ENCODE results near the gene ROBO1.
"Not testable (repeated sequence)": the region's sequence is repeated elsewhere in the genome, so short reads cannot be mapped to it uniquely, and the experiment has no call there.

Gene ROBO1

DNA sequence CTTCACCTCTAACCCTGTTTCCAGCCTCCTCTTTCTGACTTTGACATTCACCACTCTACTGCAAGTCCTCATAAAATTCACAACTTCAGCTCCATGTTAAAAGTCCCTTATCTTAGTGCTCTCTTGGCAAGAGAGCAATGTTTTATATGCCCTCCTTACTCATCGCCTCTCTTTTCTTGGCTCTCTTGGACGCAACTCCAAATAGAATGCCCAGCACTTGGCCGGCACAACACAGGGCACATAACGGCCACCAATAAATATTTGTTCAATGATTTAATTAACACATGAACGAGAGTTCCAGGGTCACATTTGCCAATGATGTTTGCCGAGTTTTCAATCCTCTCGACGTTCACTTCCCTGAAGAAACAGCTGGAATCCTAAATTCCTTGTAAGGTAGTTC is 401.4 kb downstream of the ROBO1 start:
- no peak for DNase-seq

DNA sequence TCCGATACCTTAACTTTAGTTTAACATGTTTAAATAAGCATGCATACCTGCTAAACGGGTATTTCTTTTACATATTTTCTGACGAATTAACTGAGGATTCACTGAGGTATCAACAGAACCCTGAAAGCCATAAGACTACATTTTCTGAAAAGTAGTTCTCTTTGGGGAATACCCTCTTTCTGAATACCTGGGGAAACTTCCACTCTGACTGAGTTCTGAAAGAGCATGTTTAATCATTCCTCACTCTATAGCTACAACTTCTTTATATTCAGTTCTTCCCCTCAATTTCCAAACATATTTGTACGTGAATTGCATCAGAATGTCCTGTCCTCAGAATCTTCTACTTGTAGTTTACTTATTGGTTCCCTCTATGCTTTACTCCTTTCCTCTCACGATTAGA is 403.0 kb downstream of the ROBO1 start:
- DNase-seq = no peak

DNA sequence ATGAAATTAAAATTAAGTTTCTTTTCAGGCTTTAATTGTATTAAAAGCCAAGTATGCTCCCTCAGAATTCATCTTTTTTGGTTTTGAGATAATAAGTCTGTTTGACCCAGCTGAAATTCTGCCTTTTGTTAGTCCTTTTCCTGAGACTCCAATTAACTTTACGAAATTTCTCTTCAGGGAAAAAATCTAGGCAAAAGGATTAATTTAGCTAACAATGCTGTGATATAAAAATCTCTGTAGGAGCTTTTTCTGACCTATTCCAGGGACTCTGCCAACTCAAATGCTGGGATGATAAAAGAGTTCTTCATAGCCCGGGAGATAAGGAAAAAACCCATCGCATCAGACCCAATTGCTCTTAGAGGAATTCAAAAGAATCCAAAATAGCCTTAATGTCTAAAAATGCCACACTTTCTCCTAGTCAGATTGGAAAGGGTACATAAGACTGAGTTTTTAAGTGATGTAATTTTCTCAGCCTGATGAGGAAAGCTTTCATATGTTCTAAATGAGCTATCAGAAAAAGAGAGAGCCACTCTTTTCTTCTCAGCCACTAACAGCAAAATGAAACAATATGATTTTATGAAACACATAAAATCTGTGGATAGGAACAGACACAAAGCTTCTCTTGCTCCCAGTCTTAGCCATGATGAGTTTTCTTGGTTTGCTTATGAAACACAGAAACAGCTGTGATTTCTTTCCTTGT is 405.1 kb downstream of the ROBO1 start:
- no peak for DNase-seq

DNA sequence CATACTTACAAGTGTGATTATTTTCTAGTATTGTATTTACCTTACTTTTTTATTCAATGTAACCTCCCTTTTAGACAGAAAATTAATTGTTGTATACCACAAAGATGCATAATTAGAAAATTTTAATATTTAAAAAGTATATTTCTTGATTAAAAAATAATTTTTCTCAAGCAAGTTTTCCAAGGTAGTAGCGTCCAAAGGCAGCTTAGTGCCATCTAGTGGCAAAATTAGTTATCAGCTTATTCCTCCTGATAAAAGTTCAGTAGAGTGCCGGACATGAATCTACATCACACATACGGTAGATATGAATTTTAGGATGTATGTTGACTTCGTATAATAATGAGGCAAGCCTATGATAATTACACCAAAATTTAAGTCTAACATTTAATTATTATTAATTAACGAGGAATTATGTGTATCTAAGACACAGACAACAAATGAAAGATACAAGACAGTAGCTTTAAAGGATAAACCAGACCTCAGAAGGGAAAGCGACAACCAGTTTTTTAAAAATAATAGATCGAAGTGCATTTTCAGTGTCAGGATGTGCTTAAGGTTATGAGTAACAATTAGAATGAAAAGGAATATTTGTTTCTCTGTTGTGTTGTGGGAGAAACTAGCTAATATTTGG is 405.9 kb downstream of the ROBO1 start:
- DNase-seq = no peak

DNA sequence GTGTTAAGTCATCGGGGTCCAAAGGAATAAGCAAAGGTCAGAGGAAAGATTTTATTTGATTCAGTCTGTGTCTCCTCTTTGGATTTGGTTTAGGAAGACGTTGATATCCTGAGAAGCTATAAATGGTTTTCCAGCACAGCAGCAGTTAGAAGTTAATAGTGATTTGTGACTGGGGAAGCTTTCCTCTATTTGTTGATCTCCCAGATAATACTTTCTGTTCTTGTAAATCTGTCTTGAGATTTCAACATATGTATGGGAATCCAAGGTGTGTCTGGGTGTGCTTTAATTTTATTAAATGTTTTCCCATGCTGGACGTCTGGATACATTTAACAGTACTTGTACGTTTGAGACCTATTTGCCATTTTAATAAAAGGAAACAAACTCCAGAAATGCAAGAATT is 409.5 kb downstream of the ROBO1 start:
- no peak for DNase-seq

DNA sequence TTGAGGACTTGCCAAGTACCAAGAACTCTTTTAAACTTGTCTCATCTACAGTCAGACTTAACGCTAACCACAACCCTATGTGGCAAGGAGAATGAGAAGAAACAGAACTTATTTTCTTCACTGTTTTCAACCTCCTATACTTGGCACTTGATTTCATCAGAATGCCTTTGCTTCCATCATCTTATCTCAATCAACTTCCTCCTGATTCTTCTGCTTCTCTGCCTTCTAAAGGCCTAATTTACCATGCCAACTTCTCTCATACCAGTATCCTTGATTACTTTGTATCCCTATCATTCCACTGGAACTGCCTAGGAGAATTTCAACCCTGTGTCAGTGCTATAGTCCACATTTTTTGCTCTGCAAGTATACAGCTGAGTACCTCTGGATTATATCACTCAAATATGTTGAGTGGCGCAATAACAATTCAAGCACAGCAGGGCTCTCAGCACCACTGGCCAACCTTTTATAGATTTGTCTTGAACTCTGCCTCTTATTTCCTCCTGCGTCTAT is 413.6 kb downstream of the ROBO1 start:
- no peak for DNase-seq

DNA sequence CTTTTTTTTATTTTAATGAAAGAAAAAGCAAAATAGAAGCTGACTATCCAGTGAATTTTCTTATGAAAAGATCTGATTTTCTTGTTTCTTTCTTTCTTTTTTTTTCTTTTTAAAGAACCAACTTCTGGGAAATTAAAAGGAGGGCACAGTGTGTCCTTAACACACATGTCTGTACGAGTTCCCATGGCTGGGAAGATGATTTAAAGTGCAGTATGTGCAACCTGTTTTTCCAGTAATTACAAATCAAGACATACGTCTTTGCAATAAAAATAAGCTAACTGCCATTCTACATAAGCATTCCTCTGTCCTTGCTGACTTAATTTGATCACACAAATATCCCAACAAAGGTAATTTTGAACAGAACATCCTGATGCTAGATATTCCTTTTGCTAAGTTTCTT is 416.1 kb downstream of the ROBO1 start:
- no peak for DNase-seq

DNA sequence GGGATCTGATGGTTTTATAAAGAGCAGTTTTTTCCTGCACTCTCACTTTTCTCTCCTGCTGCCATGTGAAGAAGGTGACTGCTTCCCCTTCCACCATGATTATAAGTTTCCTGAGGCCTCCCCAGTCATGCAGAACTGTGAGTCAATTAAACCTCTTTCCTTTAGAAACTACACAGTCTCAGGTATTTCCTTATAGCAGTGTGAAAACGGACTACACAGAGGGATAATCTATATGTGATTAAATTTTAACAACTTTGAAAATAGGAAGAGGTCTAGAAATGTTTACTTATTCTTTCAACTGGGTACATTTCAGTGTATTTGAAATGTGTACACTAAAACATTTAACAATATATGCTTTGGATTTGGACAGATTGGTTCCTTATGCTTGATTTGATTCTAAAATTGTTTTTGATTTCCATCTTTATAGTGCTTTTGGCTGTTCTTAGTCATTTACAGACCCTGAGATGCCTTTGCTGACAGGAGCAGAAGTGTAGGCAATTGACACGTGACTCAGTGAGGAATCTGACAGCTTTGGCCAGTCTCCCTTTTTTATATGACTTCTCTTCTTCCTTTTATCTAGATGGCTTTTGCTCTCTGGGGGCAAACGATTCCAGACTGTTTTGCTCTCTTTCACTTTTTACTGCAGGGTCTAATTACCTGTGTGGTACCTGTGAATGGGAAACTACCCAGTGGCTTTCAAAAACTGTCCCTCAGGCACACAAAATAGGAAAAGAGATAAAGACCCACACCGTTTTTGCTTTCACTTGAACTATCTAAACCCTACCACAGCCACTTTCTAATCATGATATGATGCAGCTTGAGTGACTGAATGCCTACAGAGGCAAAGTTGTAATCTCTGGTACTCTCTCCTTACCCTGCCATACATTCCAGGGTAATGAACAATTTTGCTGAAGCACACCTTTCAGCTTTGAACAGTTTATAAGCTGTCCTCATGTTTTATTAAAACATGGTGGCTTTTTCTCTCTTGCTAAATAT is 422.6 kb downstream of the ROBO1 start:
- DNase-seq = no peak

DNA sequence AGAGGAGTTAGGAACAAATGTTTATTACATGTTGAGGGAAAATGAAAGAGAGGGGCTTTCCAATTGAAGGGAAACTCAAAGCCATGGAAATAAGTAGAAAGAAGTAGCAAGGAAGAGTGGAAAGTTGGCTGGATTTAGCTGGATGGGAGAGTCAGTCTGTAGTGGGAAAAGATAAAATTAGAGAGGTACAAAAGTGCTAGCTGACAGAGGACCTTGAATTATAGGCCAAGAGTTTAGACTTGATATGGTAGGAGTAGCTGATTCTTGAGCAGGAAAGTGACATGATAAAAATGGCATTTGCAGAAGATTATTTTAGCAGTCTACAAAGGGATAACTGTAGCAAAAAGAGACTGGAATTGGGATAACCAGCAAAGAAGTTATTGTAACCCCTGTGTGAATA is 425.8 kb downstream of the ROBO1 start:
- DNase-seq = no peak

DNA sequence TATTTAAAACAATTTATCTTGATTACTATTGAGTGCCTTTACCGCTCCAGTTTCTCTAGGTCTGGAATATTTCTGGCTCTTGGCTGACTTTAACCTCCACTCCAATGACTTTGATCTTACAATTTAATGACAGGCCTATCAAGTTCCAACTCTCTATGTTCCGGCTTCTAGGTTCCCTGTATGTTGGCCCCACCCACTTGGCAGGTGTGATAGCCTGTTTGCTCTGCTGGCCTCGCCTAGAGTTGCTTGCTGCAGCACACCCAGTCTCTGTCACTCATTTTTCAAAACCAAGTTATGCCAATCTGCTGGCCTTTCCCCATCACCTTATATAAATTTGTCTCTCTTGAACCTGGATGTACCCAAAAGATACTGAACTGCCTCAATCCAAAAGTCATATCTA is 428.0 kb downstream of the ROBO1 start:
- no peak for DNase-seq

DNA sequence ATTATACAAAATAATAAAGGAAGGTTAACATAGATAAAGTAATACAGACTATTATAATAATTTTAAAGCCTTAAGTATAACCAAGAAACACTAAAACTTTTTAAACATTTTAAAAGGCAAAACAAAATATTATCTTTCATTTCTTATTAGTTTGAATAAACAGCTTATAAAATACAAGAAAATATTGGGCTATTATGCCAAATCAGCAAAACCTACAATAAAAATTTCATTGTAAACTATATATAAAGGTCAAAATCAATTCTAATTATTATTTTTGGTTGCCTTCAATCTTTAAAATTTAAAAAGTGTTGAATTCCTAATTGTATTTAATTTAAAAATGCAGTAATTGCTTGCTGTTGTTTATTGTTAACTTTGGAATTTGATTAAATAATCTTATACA is 430.0 kb downstream of the ROBO1 start:
- DNase-seq = no peak

DNA sequence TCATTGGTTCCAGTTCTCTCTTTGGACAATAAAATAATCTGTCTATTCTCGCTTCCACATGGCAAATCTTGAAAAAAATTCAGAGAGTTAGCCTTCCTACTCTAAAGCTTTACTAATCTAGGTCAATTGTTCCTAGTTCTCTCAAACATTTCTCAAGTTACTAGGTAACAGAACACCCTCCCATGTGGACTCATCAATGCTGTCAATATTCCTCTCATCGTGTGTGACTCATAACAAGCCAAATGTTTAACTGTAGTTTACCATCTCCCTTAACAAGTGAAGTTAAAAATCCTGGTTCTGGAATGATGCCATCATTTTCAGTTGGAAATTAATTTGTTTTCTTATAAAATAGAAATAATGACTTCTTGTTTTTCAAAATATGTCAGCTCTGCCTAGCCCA is 438.6 kb downstream of the ROBO1 start:
- DNase-seq = no peak

DNA sequence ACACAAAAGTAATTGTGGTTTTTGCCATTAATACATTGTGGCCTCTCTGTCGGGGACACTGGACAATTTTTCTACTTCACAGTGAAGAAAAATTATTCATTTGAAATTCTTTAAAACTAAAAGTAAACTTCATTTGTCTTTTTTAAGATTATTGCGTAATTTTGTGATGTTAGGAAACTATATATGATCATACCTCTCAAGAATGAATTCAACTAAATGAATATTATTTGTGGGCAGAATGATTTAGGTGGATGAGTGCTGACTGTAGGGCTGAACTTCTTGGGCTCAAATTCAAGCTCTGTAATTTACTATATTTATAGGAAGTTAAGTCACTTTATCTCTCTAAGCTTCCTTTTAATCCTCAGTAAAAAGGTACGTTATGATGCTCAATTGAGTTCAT is 441.2 kb downstream of the ROBO1 start:
- no peak for DNase-seq

DNA sequence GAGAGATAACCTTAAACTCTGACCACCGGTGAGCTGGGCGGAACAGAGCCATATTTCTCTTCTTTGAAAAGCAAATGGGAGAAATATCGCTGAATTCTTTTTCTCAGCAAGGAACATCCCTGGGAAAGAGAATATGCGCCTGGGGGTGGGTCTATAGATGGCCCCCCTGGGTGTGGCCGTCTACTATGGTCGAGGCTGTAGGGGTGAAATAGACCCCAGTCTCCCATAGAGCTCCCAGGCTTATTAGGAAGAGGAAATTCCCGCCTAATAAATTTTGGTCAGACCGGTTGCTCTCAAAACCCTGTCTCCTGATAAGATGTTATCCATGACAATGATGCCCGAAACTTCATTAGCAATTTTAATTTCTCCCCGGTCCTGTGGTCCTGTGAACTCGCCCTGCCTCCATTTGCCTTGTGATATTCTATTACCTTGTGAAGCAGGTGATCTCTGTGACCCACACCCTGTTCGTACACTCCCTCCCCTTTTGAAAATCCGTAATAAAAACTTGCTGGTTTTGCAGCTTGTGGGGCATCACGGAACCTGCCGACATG is 441.9 kb downstream of the ROBO1 start:
- not testable (repeated sequence) for DNase-seq

DNA sequence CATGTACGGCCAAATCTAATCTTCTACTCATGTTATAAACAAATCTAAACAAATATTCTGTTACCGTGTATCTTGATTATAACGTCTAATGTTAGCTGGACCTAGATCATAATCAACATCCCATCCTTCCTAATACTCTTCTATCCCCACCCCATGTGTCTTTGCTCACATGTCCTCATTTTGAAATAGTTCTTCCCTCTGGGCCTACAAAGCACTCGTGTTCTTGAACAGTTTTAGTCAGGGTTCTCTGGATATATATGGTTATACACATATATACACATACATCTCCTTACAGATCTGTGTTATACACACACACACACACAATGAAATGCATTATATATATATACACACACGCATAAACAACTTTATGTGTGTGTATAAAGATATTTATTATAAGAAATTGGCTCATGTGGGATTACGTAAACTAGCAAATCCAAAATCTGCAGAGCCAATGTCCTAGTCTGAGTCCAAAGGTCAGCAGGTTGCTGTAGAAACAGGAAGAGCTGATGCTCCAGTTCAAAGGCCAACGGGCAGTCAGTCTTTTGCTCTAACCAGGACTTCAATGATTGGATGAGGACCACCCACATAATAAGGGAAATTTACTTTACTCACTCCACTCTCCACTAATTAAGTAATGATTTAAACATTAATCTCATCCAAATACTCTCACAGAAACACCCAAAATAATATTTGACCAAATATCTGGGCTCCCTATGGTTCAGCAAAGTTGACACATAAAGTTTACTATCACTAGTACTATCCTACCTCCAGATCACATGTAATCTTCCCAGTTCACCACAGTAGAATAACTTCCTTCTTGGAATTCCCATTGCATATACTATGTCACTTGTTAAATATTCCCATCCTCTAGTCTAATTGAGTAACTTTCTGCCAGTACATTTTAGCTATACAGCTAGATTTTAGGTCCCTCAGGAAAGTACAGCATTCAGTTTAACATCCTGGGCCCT is 450.0 kb downstream of the ROBO1 start:
- DNase-seq = no peak

DNA sequence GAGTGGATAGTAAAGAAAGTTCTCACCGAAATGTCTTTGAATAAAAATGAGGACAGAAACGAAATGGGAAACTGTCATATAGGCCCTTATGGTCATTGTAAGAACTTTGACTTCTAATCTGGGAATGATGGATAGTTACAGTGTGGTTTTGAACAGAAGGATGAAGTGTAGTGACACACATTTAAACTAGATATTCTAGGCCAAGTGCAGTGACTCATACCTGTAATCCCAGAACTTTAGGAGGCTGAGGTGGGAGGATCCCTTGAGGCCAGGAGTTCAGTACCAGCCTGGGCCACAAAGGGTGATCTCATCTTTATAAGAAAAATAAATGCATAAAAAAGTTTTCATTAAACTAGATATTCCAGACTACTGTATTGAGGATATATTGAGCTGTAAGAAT is 452.8 kb downstream of the ROBO1 start:
- no peak for DNase-seq

DNA sequence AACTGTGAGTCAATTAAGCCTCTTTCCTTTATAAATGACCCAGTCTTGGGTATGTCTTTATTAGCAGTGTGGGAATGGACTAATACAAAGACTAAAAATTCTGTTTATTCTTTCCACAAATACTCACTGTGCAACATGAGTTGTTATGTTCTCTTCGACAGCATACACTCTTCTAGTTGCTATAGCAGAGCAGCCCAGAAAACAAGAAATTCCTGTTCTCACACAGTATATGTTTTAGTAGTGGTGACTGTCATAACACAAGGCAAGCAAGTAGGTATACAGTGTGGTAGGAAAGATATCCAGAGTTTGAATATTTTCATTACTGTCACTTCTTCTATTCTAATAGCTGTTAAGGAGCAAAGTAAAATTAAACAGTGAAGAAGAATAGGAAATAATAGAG is 453.3 kb downstream of the ROBO1 start:
- DNase-seq = no peak

DNA sequence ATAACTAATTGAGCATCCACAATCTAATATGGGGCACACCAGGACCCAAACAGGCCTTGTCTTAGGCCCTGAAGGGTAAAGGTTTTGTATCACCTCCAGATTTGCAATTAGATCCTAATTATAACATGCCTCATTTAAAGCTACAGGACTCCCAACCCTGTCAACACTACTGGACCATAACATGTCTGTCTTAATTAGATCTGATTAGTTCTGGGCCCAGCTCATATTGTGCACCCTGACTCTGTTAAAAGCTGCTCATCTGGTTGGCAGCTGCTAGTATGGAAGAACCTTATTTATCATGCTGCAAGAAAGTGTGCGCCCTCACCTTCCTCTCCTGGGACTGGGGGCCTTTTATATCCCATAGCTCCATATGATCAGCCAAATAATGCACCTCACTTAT is 457.8 kb downstream of the ROBO1 start:
- no peak for DNase-seq

DNA sequence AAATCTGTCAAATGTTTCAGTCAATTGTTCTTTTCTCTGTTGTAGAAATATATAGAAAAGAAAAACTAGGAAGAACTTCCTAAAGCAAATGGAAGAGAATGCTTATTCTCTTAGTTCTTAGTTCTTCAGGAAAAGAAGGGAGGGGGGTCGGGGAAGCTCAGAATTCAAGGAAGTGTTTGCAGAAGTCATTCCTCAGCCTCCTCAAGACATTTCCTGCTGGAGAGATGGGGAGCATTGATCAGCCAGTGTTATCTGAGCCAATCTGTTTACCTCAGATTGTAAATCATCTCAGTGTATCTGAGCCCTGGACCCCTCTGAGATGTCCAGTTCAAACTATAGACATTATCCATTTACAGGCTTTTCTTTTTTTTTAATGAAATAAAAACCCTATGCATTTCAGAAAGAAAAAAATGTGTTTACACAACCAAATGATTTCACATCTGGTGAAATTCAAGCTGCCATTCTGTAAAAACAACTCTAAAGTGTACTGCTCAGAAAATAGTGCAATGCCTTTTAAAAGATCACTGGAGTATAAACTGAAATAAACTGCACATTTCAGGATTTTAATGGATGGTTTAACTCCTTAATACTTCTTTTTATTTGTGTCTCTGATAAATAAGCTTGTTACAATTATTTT is 460.7 kb downstream of the ROBO1 start:
- DNase-seq = no peak

DNA sequence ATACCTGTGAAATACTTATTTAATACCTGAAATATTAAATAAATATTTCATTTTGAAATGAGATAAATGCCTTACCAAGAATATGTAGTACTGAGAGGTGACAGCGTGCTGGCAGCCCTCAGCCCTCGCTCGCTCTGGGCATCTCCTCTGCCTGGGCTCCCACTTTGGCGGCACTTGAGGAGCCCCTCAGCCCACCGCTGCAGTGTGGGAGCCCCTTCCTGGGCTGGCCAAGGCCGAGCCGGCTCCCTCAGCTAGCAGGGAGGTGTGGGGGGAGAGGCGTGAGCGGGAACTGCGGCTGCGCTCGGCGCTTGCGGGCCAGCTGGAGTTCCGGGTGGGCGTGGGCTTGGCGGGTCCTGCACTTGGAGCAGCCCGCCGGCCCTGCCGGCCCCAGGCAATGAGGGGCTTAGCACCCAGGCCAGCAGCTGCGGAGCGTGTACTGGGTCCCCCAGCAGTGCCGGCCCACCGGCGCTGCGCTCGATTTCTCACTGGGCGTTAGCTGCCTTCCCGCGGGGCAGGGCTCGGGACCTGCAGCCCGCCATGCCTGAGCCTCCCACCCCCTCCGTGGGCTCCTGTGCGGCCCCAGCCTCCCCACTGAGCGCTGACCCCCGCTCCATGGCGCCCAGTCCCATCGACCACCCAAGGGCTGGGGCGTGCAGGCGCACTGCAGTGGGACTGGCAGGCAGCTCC is 467.7 kb downstream of the ROBO1 start:
- DNase-seq = not testable (repeated sequence)
